Gastroesophageal sphincter (tissue), 3 donors: ENCODE measurements around the gene P2RY11.

Source experiments
- POLR2A ChIP-seq, 2 donors: fragments of 450-650 bp; IDR thresholded peaks; one replicate each; pipeline ENCODE4 v1.6.1; 2017; ENCODE audit warnings: antibody characterized with exemption in 2 of 2, mild to moderate bottlenecking in 2 of 2, moderate library complexity in 1 of 2
- TF ChIP-seq, protein P1 (sequence below), 4 experiments: fragments of 200-600 bp in 2 of 4; fragments of 450-650 bp in 2 of 4; sonication (generic) in 1 of 4; IDR thresholded peaks; one replicate each; pipeline ENCODE4 v1.5.1; 2017 to 2019; ENCODE audit warnings: antibody characterized with exemption in 4 of 4, mild to moderate bottlenecking in 2 of 4, moderate library complexity in 2 of 4

DNA sequence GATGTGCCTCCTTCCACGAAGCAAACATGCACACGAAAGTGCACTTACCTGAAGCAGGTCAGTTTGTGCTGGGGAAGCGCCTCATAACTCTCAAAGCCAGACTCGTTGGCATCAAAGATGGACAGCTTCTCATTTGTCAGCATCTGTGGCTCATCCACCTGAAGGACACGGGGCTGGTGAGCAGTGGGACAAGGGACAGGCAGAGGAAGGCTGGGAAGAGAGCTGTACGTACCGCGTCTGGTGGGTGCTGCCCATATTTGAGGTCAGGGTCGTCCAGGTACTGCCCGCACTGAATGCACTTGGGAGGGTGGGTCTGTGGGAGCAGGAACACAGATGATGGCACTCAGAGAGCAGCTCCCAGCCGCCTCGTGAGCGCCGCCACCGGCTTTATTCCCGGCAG lies 48.1 kb downstream of the P2RY11 start:
- TF ChIP-seq, protein P1, sequence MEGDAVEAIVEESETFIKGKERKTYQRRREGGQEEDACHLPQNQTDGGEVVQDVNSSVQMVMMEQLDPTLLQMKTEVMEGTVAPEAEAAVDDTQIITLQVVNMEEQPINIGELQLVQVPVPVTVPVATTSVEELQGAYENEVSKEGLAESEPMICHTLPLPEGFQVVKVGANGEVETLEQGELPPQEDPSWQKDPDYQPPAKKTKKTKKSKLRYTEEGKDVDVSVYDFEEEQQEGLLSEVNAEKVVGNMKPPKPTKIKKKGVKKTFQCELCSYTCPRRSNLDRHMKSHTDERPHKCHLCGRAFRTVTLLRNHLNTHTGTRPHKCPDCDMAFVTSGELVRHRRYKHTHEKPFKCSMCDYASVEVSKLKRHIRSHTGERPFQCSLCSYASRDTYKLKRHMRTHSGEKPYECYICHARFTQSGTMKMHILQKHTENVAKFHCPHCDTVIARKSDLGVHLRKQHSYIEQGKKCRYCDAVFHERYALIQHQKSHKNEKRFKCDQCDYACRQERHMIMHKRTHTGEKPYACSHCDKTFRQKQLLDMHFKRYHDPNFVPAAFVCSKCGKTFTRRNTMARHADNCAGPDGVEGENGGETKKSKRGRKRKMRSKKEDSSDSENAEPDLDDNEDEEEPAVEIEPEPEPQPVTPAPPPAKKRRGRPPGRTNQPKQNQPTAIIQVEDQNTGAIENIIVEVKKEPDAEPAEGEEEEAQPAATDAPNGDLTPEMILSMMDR (IDR thresholded peaks at IDR 0.05), result no peak
- no peak for TF ChIP-seq POLR2A (IDR thresholded peaks at IDR 0.05)
